ENCODE results near the gene FRYL. TPM values are rescaled to one million over a fixed set of nuclear protein-coding genes. Genes with fewer than 3 reads are reported as not detected.

Gene FRYL
- total RNA-seq, 1 donor = 42.0 TPM

GRCh38 chr4:48491514-48492176 lies 288.4 kb downstream of the FRYL start:
- peaks cover 57% of the 10 kb centered on the region for H3K27me3 ChIP-seq (ENCODE audit: insufficient read depth, low read length)
- no peaks in the 10 kb centered on the region for H3K36me3 ChIP-seq (ENCODE audit: insufficient read depth, low read length)
- no peak overlapping the region for H3K4me3 ChIP-seq (ENCODE audit: insufficient read depth, low read length)
- no peak for TF ChIP-seq CTCF (IDR thresholded peaks at IDR 0.05; ENCODE audit: extremely low read depth, low read depth, low read length)
- no peak overlapping the region for H3K4me2 ChIP-seq (ENCODE audit: insufficient read depth, low read length)
- H3K79me2 ChIP-seq (ENCODE audit: insufficient read depth, low read length) = no peaks in the 10 kb centered on the region
- no peak overlapping the region for H3K27ac ChIP-seq (ENCODE audit: low read depth, low read length)
- no peaks in the 10 kb centered on the region for H3K9me3 ChIP-seq (ENCODE audit: low read depth, low read length)
- no peaks in the 10 kb centered on the region for H3K4me1 ChIP-seq (ENCODE audit: insufficient read depth, low read length)
- peak; percentile 46 for DNase-seq (ENCODE audit: insufficient read length, low spot score, missing footprints)
- no peak overlapping the region for H2AFZ ChIP-seq (ENCODE audit: low read length)
- H4K20me1 ChIP-seq (ENCODE audit: insufficient read depth, low read length) = no peaks in the 10 kb centered on the region

GRCh38 chr4:48490680-48491513 lies 289.2 kb downstream of the FRYL start:
- Histone ChIP-seq H3K27ac (ENCODE audit: low read depth, low read length) (no peak overlapping the region), H3K4me1 (ENCODE audit: insufficient read depth, low read length) (no peaks in the 10 kb centered on the region), H2AFZ (ENCODE audit: low read length) (no peak overlapping the region), H3K4me3 (ENCODE audit: insufficient read depth, low read length) (no peak overlapping the region), H4K20me1 (ENCODE audit: insufficient read depth, low read length) (no peaks in the 10 kb centered on the region), H3K36me3 (ENCODE audit: insufficient read depth, low read length) (no peaks in the 10 kb centered on the region), H3K27me3 (ENCODE audit: insufficient read depth, low read length) (peaks cover 64% of the 10 kb centered on the region), H3K79me2 (ENCODE audit: insufficient read depth, low read length) (no peaks in the 10 kb centered on the region), H3K9me3 (ENCODE audit: low read depth, low read length) (no peaks in the 10 kb centered on the region), H3K4me2 (ENCODE audit: insufficient read depth, low read length) (no peak overlapping the region)
- peak; percentile 78 for DNase-seq (ENCODE audit: insufficient read length, low spot score, missing footprints)
- TF ChIP-seq CTCF (IDR thresholded peaks at IDR 0.05; ENCODE audit: extremely low read depth, low read depth, low read length) = no peak

GRCh38 chr4:48490012-48490679 lies 289.9 kb downstream of the FRYL start, which contains the start of gene ZAR1:
Gene ZAR1 (plus strand): TSS chr4:48490252. CDS start chr4:48490292, 40 bp downstream.
- peak; percentile 89 for DNase-seq (ENCODE audit: insufficient read length, low spot score, missing footprints)
- peak within 1 kb of the TSS; percentile 39 for H3K4me2 ChIP-seq (ENCODE audit: insufficient read depth, low read length)
- TF ChIP-seq CTCF (IDR thresholded peaks at IDR 0.05; ENCODE audit: extremely low read depth, low read depth, low read length) = no peak

GRCh38 chr4:48489683-48490011 lies 290.4 kb downstream of the FRYL start:
- H3K4me1 ChIP-seq (ENCODE audit: insufficient read depth, low read length) = no peaks in the 10 kb centered on the region
- no peak for TF ChIP-seq CTCF (IDR thresholded peaks at IDR 0.05; ENCODE audit: extremely low read depth, low read depth, low read length)
- H3K27ac ChIP-seq (ENCODE audit: low read depth, low read length) = no peak overlapping the region
- H3K4me3 ChIP-seq (ENCODE audit: insufficient read depth, low read length) = no peak overlapping the region
- no peak overlapping the region for H2AFZ ChIP-seq (ENCODE audit: low read length)
- no peaks in the 10 kb centered on the region for H3K79me2 ChIP-seq (ENCODE audit: insufficient read depth, low read length)
- H3K9me3 ChIP-seq (ENCODE audit: low read depth, low read length) = no peaks in the 10 kb centered on the region
- no peaks in the 10 kb centered on the region for H4K20me1 ChIP-seq (ENCODE audit: insufficient read depth, low read length)
- peak; percentile 77 for DNase-seq (ENCODE audit: insufficient read length, low spot score, missing footprints)
- no peaks in the 10 kb centered on the region for H3K36me3 ChIP-seq (ENCODE audit: insufficient read depth, low read length)
- H3K4me2 ChIP-seq (ENCODE audit: insufficient read depth, low read length) = peak overlapping the region; percentile 39
- H3K27me3 ChIP-seq (ENCODE audit: insufficient read depth, low read length) = peaks cover 77% of the 10 kb centered on the region

More at GRCh38 chr4:48490012-48490679, 289.9 kb downstream of the FRYL start, which contains the start of gene ZAR1:
- Histone ChIP-seq H3K27ac (ENCODE audit: low read depth, low read length) (no peak within 1 kb of the TSS), H3K9me3 (ENCODE audit: low read depth, low read length) (no peaks in the 10 kb centered on the region), H3K4me1 (ENCODE audit: insufficient read depth, low read length) (no peaks in the 10 kb centered on the region), H4K20me1 (ENCODE audit: insufficient read depth, low read length) (no peaks in the 10 kb centered on the region), H3K36me3 (ENCODE audit: insufficient read depth, low read length) (no peaks in the 10 kb centered on the region), H3K27me3 (ENCODE audit: insufficient read depth, low read length) (peaks cover 72% of the 10 kb centered on the region), H2AFZ (ENCODE audit: low read length) (no peak within 1 kb of the TSS), H3K4me3 (ENCODE audit: insufficient read depth, low read length) (peak within 1 kb of the TSS; percentile 45), H3K79me2 (ENCODE audit: insufficient read depth, low read length) (no peaks in the 10 kb centered on the region)
